K562 (cell line): ENCODE measurements around the gene GRB10. TPM values are rescaled to one million over a fixed set of nuclear protein-coding genes. Genes with fewer than 3 reads are reported as not detected.

Experiments used
- ATAC-seq: fragments of 200-7000 bp; cut with Tn5 transposase; 3 replicates; pipeline ENCODE4 v1.9.1; 2020; ENCODE audit warnings: moderate library complexity
- BruUV-seq: library from RNA; stranded (reverse); fragments of 400-500 nt; replicated peaks from 2 replicates; lab custom pipeline; 2021; lab: Mats Ljungman, UMichigan
- CTCF ChIA-PET: fragments of 300-600 bp; formaldehyde crosslinking; extraction: SDS; loops from one replicate; lab custom pipeline; 2021; ENCODE audit warnings: low intra/inter-chr PET ratio; lab: Yijun Ruan, JAX
- POLR2A ChIA-PET: fragments of 300-600, 350-650 bp; sonication (Branson Sonifier 250); formaldehyde crosslinking; extraction: SDS; loops from one replicate; lab custom pipeline; 2021; ENCODE audit warnings: antibody characterized with exemption, inconsistent platforms; lab: Yijun Ruan, JAX
- DNase-seq, 4 experiments: peaks; one replicate each; pipeline versions ENCODE4 v3.0.0 to v3.0.0-alpha.2; 2011 to 2018; ENCODE audit warnings: low spot score in 3 of 4, mixed read lengths in 3 of 4; ENCODE audit errors: extremely low read depth in 1 of 4
- FAIRE-seq: peaks from 2 replicates; lab custom pipeline; 2011; peaks lifted over from hg19 to GRCh38; lab: Jason Lieb, UNC
- H2AFZ ChIP-seq: 2 replicates; pipeline ENCODE4 v1.6.0; 2011; ENCODE audit warnings: low read depth, low read length, control low read depth, inconsistent platforms
- H3K27ac ChIP-seq: fragments of 200-600 bp; 3 replicates; pipeline ENCODE4 v1.8.0; 2011; ENCODE audit warnings: low read depth, mild to moderate bottlenecking, control low read depth, inconsistent platforms, low read length, moderate library complexity, mixed read lengths; ENCODE audit errors: extremely low read depth
- H3K27me3 ChIP-seq, 2 experiments: fragments of 300-600 bp in 1 of 2; 2 replicates in 1 of 2; 3 replicates in 1 of 2; pipeline versions ENCODE4 v1.6.0 to v1.8.0; 2011; ENCODE audit warnings: inconsistent platforms in 2 of 2, low read length in 2 of 2, mild to moderate bottlenecking in 1 of 2, mixed read lengths in 1 of 2, moderate library complexity in 1 of 2; ENCODE audit not compliant: control insufficient read depth in 2 of 2, insufficient read depth in 2 of 2
- H3K36me3 ChIP-seq: fragments of 300-600 bp; 3 replicates; pipeline ENCODE4 v1.8.0; 2011; ENCODE audit warnings: mild to moderate bottlenecking, low read length, inconsistent platforms; ENCODE audit not compliant: control insufficient read depth, insufficient read depth
- H3K4me1 ChIP-seq, 2 experiments: fragments of 200-600 bp in 1 of 2; replicated peaks in 1 of 2; 2 replicates in 1 of 2; 3 replicates in 1 of 2; pipeline versions ENCODE4 v1.5.1 to v1.8.0; 2011; ENCODE audit warnings: inconsistent platforms in 2 of 2, low read length in 2 of 2, mild to moderate bottlenecking in 1 of 2, mixed read lengths in 1 of 2, moderate library complexity in 1 of 2; ENCODE audit not compliant: control insufficient read depth in 2 of 2, insufficient read depth in 2 of 2
- H3K4me2 ChIP-seq: 2 replicates; pipeline ENCODE4 v1.6.1; 2011; ENCODE audit warnings: low read length, control low read depth, inconsistent platforms, mixed read lengths; ENCODE audit not compliant: insufficient read depth
- H3K4me3 ChIP-seq: fragments of 200-600 bp; sonication (generic), shearing (Covaris generic); 2 replicates; pipeline ENCODE4 v1.5.1; 2016; ENCODE audit warnings: control low read depth, inconsistent platforms
- H3K79me2 ChIP-seq: fragments of 200-600 bp; 3 replicates; pipeline ENCODE4 v1.8.0; 2011; ENCODE audit warnings: low read length, inconsistent platforms; ENCODE audit not compliant: control insufficient read depth, insufficient read depth
- H3K9ac ChIP-seq, 2 experiments: 2 replicates each; pipeline versions ENCODE4 v1.6.0 to v1.6.1; 2011; ENCODE audit warnings: low read depth in 2 of 2, low read length in 2 of 2, control low read depth in 1 of 2, inconsistent platforms in 1 of 2, mild to moderate bottlenecking in 1 of 2, mixed read lengths in 1 of 2; ENCODE audit not compliant: insufficient read depth in 1 of 2
- H3K9me1 ChIP-seq: one replicate; pipeline ENCODE4 v1.6.0; 2011; ENCODE audit warnings: inconsistent platforms, mild to moderate bottlenecking, low read length, moderate library complexity; ENCODE audit not compliant: control insufficient read depth, insufficient read depth
- H3K9me3 ChIP-seq: replicated peaks from 2 replicates; pipeline ENCODE4 v1.5.1; 2011; ENCODE audit warnings: low read depth, low read length, inconsistent platforms; ENCODE audit not compliant: control insufficient read depth, insufficient read depth
- H4K20me1 ChIP-seq: replicated peaks from 2 replicates; pipeline ENCODE4 v1.6.1; 2011; ENCODE audit warnings: low read length, inconsistent platforms, mixed read lengths; ENCODE audit not compliant: control insufficient read depth, insufficient read depth
- FOXM1 ChIP-seq, 2 experiments: fragments of 450-650 bp in 1 of 2; sonication (generic) in 1 of 2; formaldehyde crosslinking in 1 of 2; IDR thresholded peaks; 2 replicates each; pipeline versions ENCODE4 v1.6.1 to v1.9.0; 2017 to 2022; ENCODE audit warnings: low read depth in 2 of 2, mild to moderate bottlenecking in 2 of 2, missing genetic modification reagents in 1 of 2, moderate library complexity in 1 of 2
- FOXP1 ChIP-seq: sonication (generic); formaldehyde crosslinking; IDR thresholded peaks from 2 replicates; pipeline ENCODE4 v1.8.0; 2022; ENCODE audit warnings: mild to moderate bottlenecking, missing genetic modification reagents
- HDGF ChIP-seq: fragments of 450-650 bp; IDR thresholded peaks from 2 replicates; pipeline ENCODE4 v1.6.1; 2016
- NCOA2 ChIP-seq, 2 experiments: fragments of 450-650 bp; IDR thresholded peaks; 2 replicates each; pipeline ENCODE4 v1.6.1; 2018; ENCODE audit warnings: mild to moderate bottlenecking in 2 of 2, moderate library complexity in 1 of 2; ENCODE audit not compliant: partially characterized antibody in 2 of 2
- WGBS: fragments of 100-300 bp; shearing (Covaris generic); methylation state at CpG from one replicate; pipeline ENCODE4 v1.1.6; 2016; ENCODE audit warnings: low coverage, mixed read lengths; ENCODE audit not compliant: insufficient coverage; ENCODE audit errors: missing lambda C conversion rate; 5-methylcytosine and 5-hydroxymethylcytosine counted together
- in situ Hi-C: fragments of 300-500 bp; cut with MboI; formaldehyde crosslinking; loops from 4 replicates; pipeline ENCODE4 v1.15.0; 2018; ENCODE audit warnings: inconsistent platforms, mixed read lengths
- intact Hi-C: fragments of 100-400 bp; cut with micrococcal nuclease; formaldehyde crosslinking; loops from 2 replicates; pipeline ENCODE4 v1.14.2; 2022
- polyA plus RNA-seq, 8 experiments: library from polyadenylated mRNA; depleted of rRNA in 4 of 8; stranded (reverse) in 5 of 8; unstranded in 3 of 8; fragments of >200 nt; fragmentation: Nextera tagmentation in 2 of 8; fragmentation: Illumina TruSeq in 1 of 8; extraction: Ambion mirVana in 2 of 8; extraction: Trizol in 1 of 8; gene quantifications; 2 replicates each; pipeline versions ENCODE4 v1.2.1 to v1.2.3, GENCODE V29; 2011 to 2014; ENCODE audit warnings: inconsistent platforms in 1 of 8, missing spikeins in 1 of 8
- total RNA-seq, 7 experiments: library from RNA; depleted of rRNA in 6 of 7; stranded (reverse); fragments of >200 nt in 6 of 7; fragmentation: Illumina TruSeq in 2 of 7; extraction: Trizol in 2 of 7; gene quantifications; 2 replicates each; pipeline versions ENCODE4 v1.2.1 to v1.2.3, GENCODE V29; 2011 to 2021; ENCODE audit warnings: low replicate concordance in 1 of 7
- TF ChIP-seq, protein P1 (sequence below), 3 experiments: IDR thresholded peaks in 2 of 3; conservative IDR thresholded peaks in 1 of 3; 2 replicates each; pipeline ENCODE4 v1.5.1; 2011 to 2012; ENCODE audit warnings: low read length in 3 of 3, mild to moderate bottlenecking in 3 of 3, control low read depth in 2 of 3, improper control_type of control experiment in 1 of 3, inconsistent platforms in 1 of 3, low read depth in 1 of 3, mixed read lengths in 1 of 3, moderate library complexity in 1 of 3; ENCODE audit not compliant: insufficient read depth in 2 of 3

The GRB10 gene
- total and polyA plus RNA-seq, 9 of the 15 experiments (the other 6 are each of a cell fraction or from before 2014, with no cell fraction given) = 8.9 to 88.5 (median 40.7) TPM

DNA sequence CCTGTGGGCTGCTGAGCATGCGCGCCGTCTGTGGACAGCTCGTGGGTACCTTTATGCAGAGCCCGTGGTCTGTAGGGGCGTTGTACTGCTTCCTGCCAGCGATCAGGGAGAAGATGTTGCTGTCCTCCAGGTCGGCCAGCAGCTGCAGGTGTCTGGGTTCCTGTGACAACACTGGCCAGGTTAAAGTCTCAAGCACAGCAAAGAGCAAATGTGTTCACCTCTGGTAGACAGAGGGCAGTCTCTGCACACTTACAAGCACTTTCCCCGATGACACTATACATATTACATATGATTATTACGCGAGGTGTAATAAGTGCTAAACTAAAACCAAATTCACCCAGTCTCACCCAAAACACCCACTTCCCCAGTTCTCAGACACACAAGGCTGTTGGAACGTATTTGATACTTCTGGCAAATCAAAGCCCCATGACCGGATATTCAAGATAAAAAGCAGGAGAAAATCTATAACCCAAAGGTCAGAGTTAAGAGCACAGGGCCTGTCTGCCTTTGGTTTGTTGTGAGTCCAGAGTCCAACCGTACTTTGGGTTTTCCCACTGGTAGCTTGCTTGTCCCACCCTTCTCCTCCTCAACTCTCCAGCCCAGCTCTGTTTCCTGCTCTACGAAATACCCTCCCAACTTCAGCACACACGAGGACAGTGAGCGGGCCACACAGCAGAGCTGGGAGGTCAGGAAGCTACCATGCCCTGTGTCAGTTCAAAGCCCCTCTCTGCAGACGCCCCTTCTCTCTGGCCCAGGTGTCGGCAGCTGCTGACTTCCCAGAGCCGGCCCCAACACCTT, 167.8 kb downstream of the GRB10 start:
- no TSS peak for BruUV-seq

More for the DNA sequence above, 167.8 kb downstream of the GRB10 start:
- intact Hi-C loops (no loop called here), in situ Hi-C loops (no loop called here)
- no peak overlapping the region for H3K4me3 ChIP-seq
- no peaks in the 10 kb centered on the region for H3K4me1 ChIP-seq
- peaks cover 3% of the 10 kb centered on the region; the same call in 1 of the 2 replicates for H4K20me1 ChIP-seq
- no peak overlapping the region for H3K27ac ChIP-seq
- FAIRE-seq = no peak
- no peak overlapping the region for H2AFZ ChIP-seq
- H3K9me1 ChIP-seq = no peaks in the 10 kb centered on the region
- H3K36me3 ChIP-seq = peaks cover 87% of the 10 kb centered on the region
- ChIA-PET POLR2A (no interaction called here), CTCF (interaction anchor here (1.2 to 1.4 kb wide), 3 partner anchors 367 to 546 kb away, joined by 3 to 4 read pairs (median 3); no protein-coding TSS in a partner anchor)
- no peak for DNase-seq
- H3K9ac ChIP-seq = no peak overlapping the region
- no peak overlapping the region for H3K4me2 ChIP-seq
- no peaks in the 10 kb centered on the region for H3K9me3 ChIP-seq
- no peaks in the 10 kb centered on the region for H3K27me3 ChIP-seq
- TF ChIP-seq, protein P1, sequence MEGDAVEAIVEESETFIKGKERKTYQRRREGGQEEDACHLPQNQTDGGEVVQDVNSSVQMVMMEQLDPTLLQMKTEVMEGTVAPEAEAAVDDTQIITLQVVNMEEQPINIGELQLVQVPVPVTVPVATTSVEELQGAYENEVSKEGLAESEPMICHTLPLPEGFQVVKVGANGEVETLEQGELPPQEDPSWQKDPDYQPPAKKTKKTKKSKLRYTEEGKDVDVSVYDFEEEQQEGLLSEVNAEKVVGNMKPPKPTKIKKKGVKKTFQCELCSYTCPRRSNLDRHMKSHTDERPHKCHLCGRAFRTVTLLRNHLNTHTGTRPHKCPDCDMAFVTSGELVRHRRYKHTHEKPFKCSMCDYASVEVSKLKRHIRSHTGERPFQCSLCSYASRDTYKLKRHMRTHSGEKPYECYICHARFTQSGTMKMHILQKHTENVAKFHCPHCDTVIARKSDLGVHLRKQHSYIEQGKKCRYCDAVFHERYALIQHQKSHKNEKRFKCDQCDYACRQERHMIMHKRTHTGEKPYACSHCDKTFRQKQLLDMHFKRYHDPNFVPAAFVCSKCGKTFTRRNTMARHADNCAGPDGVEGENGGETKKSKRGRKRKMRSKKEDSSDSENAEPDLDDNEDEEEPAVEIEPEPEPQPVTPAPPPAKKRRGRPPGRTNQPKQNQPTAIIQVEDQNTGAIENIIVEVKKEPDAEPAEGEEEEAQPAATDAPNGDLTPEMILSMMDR (IDR thresholded peaks at IDR 0.05 in 2 of 3, conservative IDR thresholded peaks at IDR 0.05 in 1 of 3; ENCODE audit: insufficient read depth in 2 of 3, low read depth in 1 of 3, low read length in 3 of 3) = peak in 2 of 3 experiments; percentile 17 to 29; a peak in 2 of 6 replicates
- no peak for TF ChIP-seq FOXP1
- TF ChIP-seq FOXM1 (IDR thresholded peaks at IDR 0.05; ENCODE audit: low read depth) = no peak
- TF ChIP-seq FOXM1 (CRISPR knock-in tag; IDR thresholded peaks at IDR 0.05; ENCODE audit: low read depth) = no peak
- TF ChIP-seq NCOA2 (IDR thresholded peaks at IDR 0.05; ENCODE audit: partially characterized antibody in 2 of 2) = peak in 1 of 2 experiments; percentile 69
- TF ChIP-seq HDGF = no peak
- ATAC-seq = no peak
- H3K79me2 ChIP-seq = no peaks in the 10 kb centered on the region
- 89% methylated on average over 18 of the region's 20 CpGs for WGBS
